Endothelial cell of umbilical vein (primary cell): ENCODE data around the gene AQP2. TPM values are rescaled to one million over a fixed set of nuclear protein-coding genes. Genes with fewer than 3 reads are reported as not detected.
"Not testable (repeated sequence)": the region's sequence is repeated elsewhere in the genome, so short reads cannot be mapped to it uniquely, and the experiment has no call there.

Source experiments
- BruUV-seq: library from RNA; stranded (reverse); fragments of 400-500 nt; replicated peaks from 2 replicates; lab custom pipeline; 2021; lab: Mats Ljungman, UMichigan
- CTCF ChIA-PET: fragments of 300-600, 350-600 bp; sonication (Branson Sonifier 250); formaldehyde crosslinking; loops from one replicate; lab custom pipeline; 2021; ENCODE audit warnings: antibody characterized with exemption, inconsistent platforms; lab: Charles Lee
- POLR2A ChIA-PET: fragments of 300-600, 350-600 bp; sonication (Branson Sonifier 250); formaldehyde crosslinking; loops from one replicate; lab custom pipeline; 2021; ENCODE audit warnings: antibody characterized with exemption, inconsistent platforms; lab: Charles Lee
- DNase-seq: peaks from one replicate; pipeline ENCODE4 v3.0.0-alpha.2; 2011; ENCODE audit warnings: low read depth, low spot score
- FAIRE-seq: peaks from 2 replicates; lab custom pipeline; 2011; peaks lifted over from hg19 to GRCh38; lab: Jason Lieb, UNC
- H2AFZ ChIP-seq: 2 replicates; pipeline ENCODE4 v1.6.0; 2012; ENCODE audit warnings: low read depth, low read length, control low read depth, inconsistent platforms
- H3K27ac ChIP-seq: 2 replicates; pipeline ENCODE4 v1.5.1; 2011; ENCODE audit warnings: low read depth, mild to moderate bottlenecking, control low read depth, low read length, moderate library complexity; ENCODE audit not compliant: insufficient read depth
- H3K27me3 ChIP-seq, 2 experiments: 2 replicates each; pipeline versions ENCODE4 v1.6.0 to v1.6.1; 2011; ENCODE audit warnings: low read length in 2 of 2, mixed read lengths in 1 of 2; ENCODE audit not compliant: control insufficient read depth in 2 of 2, insufficient read depth in 2 of 2
- H3K36me3 ChIP-seq, 2 experiments: 2 replicates in 1 of 2; 3 replicates in 1 of 2; pipeline ENCODE4 v1.5.1; 2011; ENCODE audit warnings: low read length in 2 of 2, mild to moderate bottlenecking in 1 of 2, moderate library complexity in 1 of 2; ENCODE audit not compliant: control insufficient read depth in 2 of 2, insufficient read depth in 2 of 2; ENCODE audit errors: extremely low read depth in 1 of 2
- H3K4me1 ChIP-seq: 3 replicates; pipeline ENCODE4 v1.5.1; 2011; ENCODE audit warnings: mild to moderate bottlenecking, low read length; ENCODE audit not compliant: control insufficient read depth, insufficient read depth; ENCODE audit errors: extremely low read depth
- H3K4me2 ChIP-seq: 2 replicates; pipeline ENCODE4 v1.6.1; 2011; ENCODE audit warnings: low read length, control low read depth, mixed read lengths; ENCODE audit not compliant: insufficient read depth
- H3K4me3 ChIP-seq, 3 experiments: fragments of 200-600 bp in 1 of 3; sonication (generic), shearing (Covaris generic) in 1 of 3; replicated peaks in 1 of 3; 2 replicates each; pipeline ENCODE4 v1.5.1; 2011 to 2016; ENCODE audit warnings: control low read depth in 3 of 3, low read length in 3 of 3, mild to moderate bottlenecking in 2 of 3, inconsistent platforms in 1 of 3, low read depth in 1 of 3, moderate library complexity in 1 of 3; ENCODE audit not compliant: insufficient read depth in 1 of 3
- H3K79me2 ChIP-seq: 2 replicates; pipeline ENCODE4 v1.6.0; 2012; ENCODE audit warnings: low read length, inconsistent platforms; ENCODE audit not compliant: control insufficient read depth, insufficient read depth
- H3K9ac ChIP-seq: replicated peaks from 2 replicates; pipeline ENCODE3; 2011; ENCODE audit warnings: low read length, control low read depth; ENCODE audit not compliant: insufficient read depth; ENCODE audit errors: extremely low read depth
- H3K9me1 ChIP-seq: replicated peaks from 3 replicates; pipeline ENCODE4 v1.6.0; 2011; ENCODE audit warnings: mild to moderate bottlenecking, low read length; ENCODE audit not compliant: control insufficient read depth, insufficient read depth; ENCODE audit errors: extremely low read depth
- H3K9me3 ChIP-seq: replicated peaks from 2 replicates; pipeline ENCODE4 v1.5.1; 2012; ENCODE audit warnings: low read length, inconsistent platforms; ENCODE audit not compliant: control insufficient read depth, insufficient read depth
- H4K20me1 ChIP-seq: replicated peaks from 2 replicates; pipeline ENCODE3; 2011; ENCODE audit warnings: mild to moderate bottlenecking, low read length; ENCODE audit not compliant: control insufficient read depth, insufficient read depth; ENCODE audit errors: extremely low read depth
- MAX ChIP-seq: IDR thresholded peaks from 2 replicates; pipeline ENCODE4 v1.6.1; 2011; ENCODE audit not compliant: insufficient read depth, insufficient read length
- POLR2AphosphoS5 ChIP-seq: IDR thresholded peaks from 2 replicates; pipeline ENCODE4 v1.6.1; 2012; ENCODE audit warnings: low read depth, mild to moderate bottlenecking, control low read depth, low read length, moderate library complexity; ENCODE audit not compliant: insufficient read depth
- dilution Hi-C: fragments of 300-500 bp; cut with MboI; formaldehyde crosslinking; loops from one replicate; pipeline ENCODE4 v1.15.0; 2019; ENCODE audit warnings: low sequenced_read_pairs; ENCODE audit not compliant: extremely low pct_ligation_motif_present
- intact Hi-C: fragments of 100-400 bp; cut with micrococcal nuclease; formaldehyde crosslinking; loops from one replicate; pipeline ENCODE4 v1.10.0; 2022
- polyA plus RNA-seq, 4 experiments: library from polyadenylated mRNA; depleted of rRNA in 3 of 4; stranded (reverse) in 3 of 4; unstranded in 1 of 4; fragments of >200 nt; gene quantifications; 2 replicates each; pipeline versions ENCODE4 v1.2.1 to v1.2.3, GENCODE V29; 2011 to 2012; ENCODE audit warnings: missing spikeins in 1 of 4
- total RNA-seq: library from RNA; stranded (reverse); gene quantifications from 2 replicates; pipeline ENCODE4 v1.2.3, GENCODE V29; 2021

The AQP2 gene
- total and polyA plus RNA-seq, 2 donors (not counting 3 experiments of a cell fraction or from before 2014, with no cell fraction given), result not detected

GRCh38 chr12:49985981-49986380 lies 35.4 kb downstream of the AQP2 start:
- Histone ChIP-seq H3K4me3 (no peak overlapping the region), H2AFZ (no peak overlapping the region), H3K9ac (no peak overlapping the region), H3K27me3 (no peaks in the 10 kb centered on the region), H3K9me1 (no peaks in the 10 kb centered on the region), H3K79me2 (no peaks in the 10 kb centered on the region), H3K4me2 (no peak overlapping the region), H3K4me1 (peaks cover 14% of the 10 kb centered on the region), H3K27ac (no peak overlapping the region), H3K36me3 (peaks cover 0 to 7% of the 10 kb centered on the region in 2 experiments), H4K20me1 (no peaks in the 10 kb centered on the region), H3K9me3 (no peaks in the 10 kb centered on the region)
- ChIA-PET POLR2A (no interaction called here), CTCF (interaction anchor here (0.6 to 1.5 kb wide), 5 partner anchors 10 to 70 kb away, joined by 3 to 6 read pairs (median 4); no protein-coding TSS in a partner anchor)
- intact Hi-C loops (loop anchor here (2.0 kb wide), 1 partner anchor 19 kb away; no protein-coding TSS in a partner anchor), dilution Hi-C loops (no loop called here)
- no peak for DNase-seq
- TF ChIP-seq MAX, result no peak
- no peak for TF ChIP-seq POLR2AphosphoS5
- FAIRE-seq, result no peak
- BruUV-seq, result no TSS peak

GRCh38 chr12:49986476-49986875 lies 35.9 kb downstream of the AQP2 start:
- H3K4me3 ChIP-seq, H4K20me1 ChIP-seq, H3K4me2 ChIP-seq, BruUV-seq, H3K9me3 ChIP-seq, H3K9me1 ChIP-seq, POLR2A ChIA-PET, H3K9ac ChIP-seq, H3K79me2 ChIP-seq, FAIRE-seq, H3K27me3 ChIP-seq, dilution Hi-C loops, H2AFZ ChIP-seq, H3K27ac ChIP-seq, intact Hi-C loops, DNase-seq, H3K36me3 ChIP-seq: not testable (repeated sequence)
- CTCF ChIA-PET, result interaction anchor here (0.6 to 1.5 kb wide), 4 partner anchors 9 to 19 kb away, joined by 3 to 6 read pairs (median 4); no protein-coding TSS in a partner anchor
- peaks cover 14% of the 10 kb centered on the region for H3K4me1 ChIP-seq
